Stimulated activated CD4-positive, alpha-beta T cell treated with anti-CD3 and anti-CD28 coated beads, Interleukin-1b, Interleukin-23, amount 100 ng/mL, for 4 hours (primary cell): ENCODE results near the gene ICOSLG.
"Not testable (repeated sequence)": the region's sequence is repeated elsewhere in the genome, so short reads cannot be mapped to it uniquely, and the experiment has no call there.

Source experiments
- DNase-seq, 2 donors: peaks; one replicate each; pipeline ENCODE4 v3.0.0-alpha.2; 2020; ENCODE audit warnings: low read depth in 2 of 2

ICOSLG gene

GRCh38 chr21:44240842-44241241 is at the start of gene ICOSLG:
ICOSLG (minus strand) TSS chr21:44240943; CDS start chr21:44240817, 126 bp downstream.
- DNase-seq, result not testable (repeated sequence)

GRCh38 chr21:44289381-44290010 is 48.8 kb upstream of the ICOSLG start:
- DNase-seq, result no peak

GRCh38 chr21:44288251-44289110 is 47.7 kb upstream of the ICOSLG start:
- DNase-seq, result no peak

- DNase-seq, result no peak
Measured at GRCh38 chr21:44286716-44287632, 46.2 kb upstream of the ICOSLG start.

DNA sequence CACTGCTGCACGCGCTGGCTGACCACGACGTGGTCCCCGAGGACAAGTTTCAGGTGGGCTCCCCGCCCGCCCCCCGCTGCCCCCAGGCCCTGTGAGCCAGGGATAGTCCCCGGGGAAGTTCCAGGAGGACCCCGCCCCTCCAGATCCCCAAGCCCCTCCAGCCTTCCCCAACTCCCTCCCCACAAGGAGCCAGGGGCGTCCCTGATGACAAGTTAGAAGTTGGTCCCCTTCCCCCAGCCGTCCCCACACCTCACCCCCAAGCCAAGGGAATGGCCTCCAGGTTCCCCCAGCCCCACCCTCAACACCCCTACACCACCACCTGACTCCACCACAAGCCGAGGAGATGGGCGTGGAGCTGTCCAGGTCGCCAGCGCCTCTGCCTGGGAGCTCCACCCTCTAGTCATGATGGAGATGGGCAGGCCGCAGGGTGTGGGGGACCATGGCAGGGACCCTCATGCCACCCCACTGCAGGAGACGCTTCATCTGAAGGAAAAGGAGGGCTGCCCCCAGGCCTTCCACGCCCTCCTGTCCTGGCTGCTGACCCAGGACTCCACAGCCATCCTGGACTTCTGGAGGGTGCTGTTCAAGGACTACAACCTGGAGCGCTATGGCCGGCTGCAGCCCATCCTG is 45.5 kb upstream of the ICOSLG start:
- no peak for DNase-seq

- DNase-seq, result no peak
Measured at GRCh38 chr21:44285138-44285992, 44.6 kb upstream of the ICOSLG start, which contains the start of gene AIRE. AIRE (plus strand) TSS chr21:44285876; CDS start chr21:44286007, 131 bp downstream.

DNA sequence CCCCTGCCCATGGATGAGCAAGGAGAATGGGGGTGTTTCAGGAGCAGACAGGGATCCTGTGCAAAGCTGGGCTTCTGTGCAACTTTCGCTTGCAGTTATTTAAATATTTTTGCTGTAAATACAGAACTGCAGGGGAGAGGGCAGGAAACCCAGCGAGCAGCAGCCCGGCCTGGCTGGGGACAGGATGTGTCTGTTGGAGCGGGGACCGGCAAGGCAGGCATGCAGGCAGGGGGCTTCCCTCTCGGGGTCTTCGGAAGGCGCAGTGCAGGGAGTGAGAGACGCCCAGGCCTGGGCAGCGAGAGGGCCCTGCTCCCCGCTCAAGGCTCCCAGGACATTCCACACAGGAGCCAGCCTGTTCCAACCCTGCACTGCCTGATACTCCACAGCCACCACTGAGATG is 43.2 kb upstream of the ICOSLG start:
- DNase-seq, result no peak

DNA sequence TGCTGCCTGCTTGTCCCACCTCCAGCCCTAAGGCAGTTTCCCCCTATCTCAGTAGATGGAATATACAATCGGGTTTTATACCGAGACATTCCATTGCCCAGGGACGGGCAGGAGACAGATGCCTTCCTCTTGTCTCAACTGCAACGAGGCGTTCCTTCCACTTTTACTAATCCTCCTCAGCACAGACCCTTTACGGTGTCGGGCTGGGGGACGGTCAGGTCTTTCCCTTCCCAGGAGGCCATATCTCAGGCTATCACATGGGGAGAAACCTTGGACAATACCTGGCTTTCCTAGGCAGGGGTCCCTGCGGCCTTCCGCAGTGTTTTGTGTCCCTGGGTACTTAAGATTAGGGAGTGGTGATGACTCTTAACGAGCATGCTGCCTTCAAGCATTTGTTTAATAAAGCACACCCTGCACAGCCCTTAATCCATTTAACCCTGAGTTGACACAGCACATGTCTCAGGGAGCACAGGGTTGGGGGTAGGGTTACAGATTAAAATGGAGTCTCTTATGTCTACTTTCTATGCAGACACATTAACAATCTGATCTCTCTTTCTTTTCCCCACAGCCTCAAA is 42.6 kb upstream of the ICOSLG start:
- DNase-seq, result not testable (repeated sequence)

DNA sequence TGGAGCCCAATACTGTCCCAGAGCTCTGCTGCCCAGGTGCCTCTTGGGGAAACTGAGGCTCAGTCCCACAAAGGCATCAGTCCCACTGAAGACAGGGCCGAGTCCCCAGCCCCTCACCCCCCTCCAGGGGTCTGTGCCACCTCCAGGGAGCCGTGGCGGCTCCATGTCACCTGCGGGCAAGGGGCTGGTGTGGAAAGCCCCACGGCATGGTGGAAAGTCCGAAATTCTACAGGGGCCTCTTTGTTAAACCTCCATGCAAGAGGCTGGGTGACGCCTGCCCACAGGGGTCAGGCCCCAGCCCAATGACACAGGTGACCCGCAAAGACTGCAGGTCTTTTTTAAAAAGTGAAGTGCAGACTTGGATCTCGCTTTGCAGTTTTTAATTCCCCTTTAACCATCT is 41.6 kb upstream of the ICOSLG start:
- DNase-seq, result no peak

DNA sequence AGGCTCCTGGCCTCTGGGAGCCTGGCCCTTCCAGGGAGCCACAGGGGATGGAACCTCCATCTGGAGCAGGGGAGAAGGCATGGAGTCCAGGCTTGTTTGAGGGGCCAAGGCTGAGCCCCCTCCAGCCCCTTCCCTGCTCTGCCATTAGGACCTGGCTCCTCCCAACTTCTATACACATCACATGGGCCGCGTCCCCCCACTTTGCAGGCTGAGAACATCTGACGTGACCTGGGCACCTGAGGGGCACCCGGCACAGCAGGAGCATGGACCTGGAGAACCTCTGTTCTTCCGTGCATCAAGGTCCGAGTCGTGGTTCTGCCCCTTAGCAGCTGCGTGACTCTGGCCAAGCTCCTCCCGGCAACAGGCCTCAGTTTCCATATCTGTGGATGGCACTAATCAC is 41.1 kb upstream of the ICOSLG start:
- DNase-seq, result no peak

GRCh38 chr21:44279354-44280260 is 38.9 kb upstream of the ICOSLG start:
- DNase-seq, result no peak

DNA sequence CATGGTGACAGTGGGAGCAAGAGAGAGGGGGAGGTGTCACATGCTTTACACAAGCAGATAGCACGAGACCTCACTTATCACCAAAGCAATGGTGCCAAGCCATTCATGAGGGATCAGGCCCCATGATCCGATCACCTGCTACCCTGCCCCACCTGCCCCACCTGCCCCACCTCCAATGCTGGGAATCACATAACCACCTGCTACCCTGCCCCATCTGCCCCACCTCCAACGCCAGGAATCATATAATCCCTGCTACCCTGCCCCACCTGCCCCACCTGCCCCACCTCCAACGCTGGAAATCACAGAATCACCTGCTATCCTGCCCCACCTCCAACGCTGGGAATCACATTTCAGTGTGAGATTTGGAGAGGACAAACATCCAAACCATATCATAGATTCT is 34.3 kb upstream of the ICOSLG start:
- DNase-seq, result no peak

- DNase-seq, result no peak
Measured at GRCh38 chr21:44273046-44273445, 32.3 kb upstream of the ICOSLG start.

- DNase-seq, result no peak
Measured at GRCh38 chr21:44272284-44272858, 31.6 kb upstream of the ICOSLG start.

DNA sequence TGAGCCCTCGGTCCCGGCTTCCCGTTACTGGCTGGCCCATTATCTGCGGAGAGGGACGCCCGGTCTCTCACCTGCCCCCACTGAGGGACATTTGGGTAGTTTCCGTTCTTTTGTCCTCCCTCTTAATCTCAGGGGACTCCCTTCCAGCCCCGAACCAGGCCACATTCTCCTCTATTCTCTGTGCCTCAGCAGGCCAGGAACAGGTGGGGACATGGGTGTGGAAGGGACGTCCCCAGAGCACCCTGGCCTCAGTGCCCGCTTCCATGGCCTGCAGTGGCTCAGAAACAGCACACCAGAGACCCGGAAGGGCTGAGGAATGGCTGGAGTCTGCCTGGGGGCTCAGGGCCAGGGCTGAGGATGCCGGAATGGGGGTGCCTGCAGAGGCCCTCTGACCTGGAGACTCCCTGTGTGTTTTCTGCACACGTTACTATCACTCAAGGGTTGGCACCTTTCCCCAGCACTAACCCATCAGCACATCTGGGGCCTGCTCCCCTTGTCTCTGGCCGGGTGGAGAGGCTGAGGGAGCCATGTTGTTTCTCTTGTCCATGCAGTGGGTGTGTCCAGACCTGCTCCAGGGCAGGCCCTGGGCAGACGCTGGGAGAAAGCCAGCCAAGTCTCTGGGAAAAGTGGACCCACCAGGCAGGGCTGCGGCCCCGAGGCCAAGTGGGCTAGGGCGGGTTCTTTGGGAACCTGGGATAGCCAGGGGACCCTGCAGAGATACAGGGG is 31.0 kb upstream of the ICOSLG start:
- DNase-seq, result no peak

DNA sequence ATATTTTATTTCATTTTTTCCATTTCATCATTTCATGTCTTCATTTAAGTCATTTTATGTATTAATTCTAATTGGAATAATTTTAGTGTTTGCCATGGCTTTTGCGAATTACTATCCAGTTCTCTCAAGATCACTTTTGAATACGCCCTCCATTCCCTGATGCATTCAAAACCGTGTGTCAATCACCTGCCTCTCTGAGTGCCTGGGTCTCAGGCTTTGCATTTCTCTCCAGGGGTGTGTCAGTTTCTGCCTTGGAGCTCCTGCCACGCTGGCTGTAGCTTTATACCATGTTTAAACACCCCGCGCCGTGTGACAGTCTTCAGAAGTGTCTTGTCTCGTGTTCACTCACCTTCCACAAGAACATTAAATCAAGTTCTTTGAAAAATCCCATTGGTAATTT is 28.3 kb upstream of the ICOSLG start:
- no peak for DNase-seq

DNA sequence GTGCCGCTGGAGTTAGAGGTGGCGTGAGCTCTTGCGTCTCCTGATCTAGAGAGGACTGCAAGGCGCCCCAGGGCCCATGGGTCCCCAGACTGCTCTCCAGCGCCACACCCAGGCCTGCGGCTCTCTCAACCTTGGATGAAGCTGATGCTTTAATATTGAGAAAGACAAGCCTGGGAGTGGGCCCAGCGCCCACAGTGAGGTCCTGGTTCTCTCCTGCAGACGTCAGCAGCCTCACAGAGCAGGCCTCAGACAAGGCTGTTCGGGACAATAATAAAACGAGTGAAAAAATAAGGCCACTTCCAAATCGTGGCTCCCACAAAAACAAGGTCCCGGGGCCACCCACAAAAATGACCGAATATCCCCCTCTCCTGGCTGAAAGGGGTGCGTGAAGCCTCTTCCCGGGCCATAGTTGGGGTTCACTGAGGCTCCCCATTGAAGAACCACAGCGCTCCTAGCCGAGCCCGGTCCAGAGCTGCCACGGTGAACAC is 27.0 kb upstream of the ICOSLG start:
- peak in 1 of 2 donors; percentile 7 for DNase-seq

DNA sequence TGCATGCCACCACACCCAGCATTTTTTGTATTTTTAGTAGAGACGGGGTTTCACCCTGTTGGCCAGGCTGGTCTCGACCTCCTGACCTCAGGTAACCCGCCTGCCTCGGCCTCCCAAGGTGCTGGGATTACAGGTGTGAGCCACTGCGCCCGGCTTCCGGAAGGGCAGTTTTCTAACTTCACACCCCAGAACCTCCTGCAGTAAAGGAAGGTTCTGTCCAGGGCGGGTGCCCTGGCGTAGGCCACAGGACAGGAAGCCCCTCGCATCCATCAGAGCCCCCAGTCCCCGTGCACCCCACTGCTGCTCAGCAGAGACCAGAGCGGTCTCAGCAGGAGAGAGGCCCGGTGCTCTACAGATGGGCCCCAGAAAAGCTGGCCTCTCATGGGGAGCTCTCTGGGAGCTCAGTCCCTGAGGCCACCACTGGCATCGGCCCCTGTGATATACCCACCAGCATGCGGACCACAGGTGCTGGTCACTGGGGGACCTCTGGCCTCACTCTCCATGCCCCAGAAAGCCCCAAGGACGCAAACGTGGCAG is 25.1 kb upstream of the ICOSLG start:
- DNase-seq, result no peak
